ENCODE results near the gene CCN5. TPM values are rescaled to one million over a fixed set of nuclear protein-coding genes. Genes with fewer than 3 reads are reported as not detected.

CCN5 gene
- total and polyA plus RNA-seq, 2 of the 8 experiments (the other 6 are each of a cell fraction or from before 2014, with no cell fraction given): not detected

GRCh38 chr20:44769481-44769863, 54.3 kb downstream of the CCN5 start:
- H3K4me3 ChIP-seq (ENCODE audit: extremely low read depth in 1 of 4, insufficient read depth in 2 of 4, low read depth in 3 of 4, low read length in 4 of 4): no peak overlapping the region
- H2BK12ac ChIP-seq (ENCODE audit: low read depth, low read length): no peak overlapping the region
- TF ChIP-seq SAP30 (IDR thresholded peaks at IDR 0.05; ENCODE audit: insufficient read depth, insufficient replicate concordance, low read length) (no peak), CHD2 (IDR thresholded peaks at IDR 0.05; ENCODE audit: low read length) (no peak), SRF (IDR thresholded peaks at IDR 0.05; ENCODE audit: low read depth, low read length) (no peak), TCF12 (IDR thresholded peaks at IDR 0.05; ENCODE audit: low read depth, low read length) (no peak), CHD1 (IDR thresholded peaks at IDR 0.05; ENCODE audit: low read depth, low read length) (no peak), MAFK (IDR thresholded peaks at IDR 0.05; ENCODE audit: low read depth, low read length) (no peak), CBX8 (IDR thresholded peaks at IDR 0.05; ENCODE audit: borderline replicate concordance, low read depth, low read length) (no peak), RBBP5 (IDR thresholded peaks at IDR 0.05; ENCODE audit: borderline replicate concordance, low read depth, low read length) (no peak), CEBPB (IDR thresholded peaks at IDR 0.05; ENCODE audit: low read depth, low read length) (no peak), SP1 (IDR thresholded peaks at IDR 0.05; ENCODE audit: low read depth, low read length) (no peak), BACH1 (IDR thresholded peaks at IDR 0.05; ENCODE audit: low read length) (no peak), GTF2F1 (IDR thresholded peaks at IDR 0.05; ENCODE audit: borderline replicate concordance, low read depth, low read length) (no peak), E2F6 (IDR thresholded peaks at IDR 0.05) (no peak)

More at GRCh38 chr20:44769481-44769863, 54.3 kb downstream of the CCN5 start:
- Histone ChIP-seq H2AFZ (ENCODE audit: low read length) (no peak overlapping the region), H3K56ac (replicated peaks; ENCODE audit: insufficient read length, low read depth, low read length) (no peak overlapping the region), H3K79me2 (ENCODE audit: control insufficient read depth in 1 of 2, insufficient read depth in 2 of 2, low read length in 2 of 2) (no peaks in the 10 kb centered on the region), H3K9ac (replicated peaks in 1 of 4; ENCODE audit: extremely low read depth in 1 of 4, low read depth in 3 of 4, low read length in 3 of 4) (no peak overlapping the region), H4K8ac (ENCODE audit: extremely low read depth, insufficient read depth, low read length) (no peak overlapping the region), H2BK5ac (ENCODE audit: low read depth, low read length) (no peak overlapping the region), H2AK5ac (ENCODE audit: low read depth, low read length) (no peak overlapping the region), H3K4me2 (ENCODE audit: insufficient read depth in 1 of 2, low read depth in 2 of 2, low read length in 2 of 2) (no peak overlapping the region), H3K23me2 (ENCODE audit: low read depth, low read length) (no peaks in the 10 kb centered on the region), H3K27ac (ENCODE audit: low read depth, low read length) (no peak overlapping the region), H3K79me1 (ENCODE audit: low read depth, low read length) (no peaks in the 10 kb centered on the region; the same call in 1 of the 2 replicates), H2BK20ac (ENCODE audit: low read length) (no peak overlapping the region), H3K4me1 (replicated peaks in 1 of 4; ENCODE audit: control insufficient read depth in 3 of 4, insufficient read depth in 4 of 4, low read length in 3 of 4) (peaks cover 0 to 7% (median 0%) of the 10 kb centered on the region in 4 experiments; a peak in 4 of 7 replicates), H3K4ac (replicated peaks; ENCODE audit: insufficient read length, low read depth, low read length) (no peak overlapping the region), H3K23ac (ENCODE audit: insufficient read length) (no peak overlapping the region), H4K20me1 (replicated peaks in 1 of 2; ENCODE audit: control insufficient read depth in 1 of 2, insufficient read depth in 2 of 2, low read length in 2 of 2) (peaks cover 0 to 9% of the 10 kb centered on the region in 2 experiments), H2BK15ac (ENCODE audit: low read length) (no peak overlapping the region), H3K27me3 (replicated peaks in 1 of 4; ENCODE audit: control insufficient read depth in 3 of 4, extremely low read depth in 1 of 4, insufficient read depth in 3 of 4, low read length in 3 of 4) (no peaks in the 10 kb centered on the region), H3K18ac (ENCODE audit: extremely low read depth, low read length) (no peak overlapping the region), H3K14ac (ENCODE audit: insufficient read length) (no peak overlapping the region), H4K5ac (ENCODE audit: insufficient read length, low read depth, low read length) (no peak overlapping the region), H4K91ac (replicated peaks; ENCODE audit: insufficient read length, low read length) (no peak overlapping the region), H2BK120ac (replicated peaks; ENCODE audit: low read depth, low read length) (no peak overlapping the region), H3K9me3 (ENCODE audit: insufficient read depth in 2 of 2, low read depth in 1 of 2, low read length in 1 of 2) (no peaks in the 10 kb centered on the region), H3K36me3 (ENCODE audit: control insufficient read depth in 2 of 4, insufficient read depth in 4 of 4, low read length in 3 of 4) (no peaks in the 10 kb centered on the region; a peak in 1 of 8 replicates)
- ChIA-PET CTCF (ENCODE audit: partially characterized antibody) (interaction anchor here (0.5 to 17.1 kb wide), 7 partner anchors 11 to 52 kb away, joined by 3 to 256 read pairs (median 3); partner anchors contain the start of gene KCNK15), POLR2A (ENCODE audit: partially characterized antibody) (no interaction called here)
- no peak for DNase-seq (ENCODE audit: low read depth in 1 of 2, low spot score in 2 of 2)
- no peak for FAIRE-seq
- 88% methylated on average over 5 of the region's 5 CpGs; no CpG with 5 or more reads in 1 of the 2 experiments for WGBS, 2 experiments (ENCODE audit: extremely low coverage in 1 of 2, insufficient coverage in 1 of 2, insufficient read length in 1 of 2, insufficient replicate concordance in 2 of 2, low coverage in 1 of 2, low lambda C conversion rate in 2 of 2, missing lambda C conversion rate in 1 of 2)

All from H1 (cell line).